ENCODE results near the gene DIAPH3. TPM values are rescaled to one million over a fixed set of nuclear protein-coding genes. Genes with fewer than 3 reads are reported as not detected.

Gene DIAPH3
- total and polyA plus RNA-seq, 2 of the 8 experiments (the other 6 are each of a cell fraction or from before 2014, with no cell fraction given): 8.0 to 30.8 TPM

DNA sequence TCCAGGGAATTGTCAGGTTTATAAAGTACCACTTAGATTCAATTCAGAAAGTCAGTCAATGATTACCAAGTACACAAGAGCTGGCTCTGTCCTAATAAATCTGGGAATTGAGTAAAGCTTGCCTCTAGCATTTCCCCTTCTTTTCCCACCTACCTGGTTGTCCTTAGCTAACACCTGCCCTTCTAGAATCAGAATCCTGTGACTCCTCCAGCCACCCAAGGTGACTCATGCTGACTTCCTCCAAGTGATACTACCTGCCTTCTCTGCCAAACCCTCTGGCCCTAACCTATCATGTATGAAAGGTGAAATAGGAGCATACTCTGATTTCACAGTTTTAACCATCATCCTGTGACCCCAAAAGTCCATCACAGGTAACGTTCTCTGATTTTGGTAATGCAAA, 151.2 kb downstream of the DIAPH3 start:
- no peak overlapping the region for H3K56ac ChIP-seq (replicated peaks; ENCODE audit: insufficient read length, low read depth, low read length)
- no peaks in the 10 kb centered on the region for H3K9me3 ChIP-seq (ENCODE audit: insufficient read depth in 2 of 2, low read depth in 1 of 2, low read length in 1 of 2)
- no peaks in the 10 kb centered on the region for H3K4me1 ChIP-seq (replicated peaks in 1 of 4; ENCODE audit: control insufficient read depth in 3 of 4, insufficient read depth in 4 of 4, low read length in 3 of 4)

More for the DNA sequence above, 151.2 kb downstream of the DIAPH3 start:
- H4K8ac ChIP-seq (ENCODE audit: extremely low read depth, insufficient read depth, low read length): no peak overlapping the region
- H3K4ac ChIP-seq (replicated peaks; ENCODE audit: insufficient read length, low read depth, low read length): no peak overlapping the region
- CTCF ChIA-PET (ENCODE audit: partially characterized antibody): interaction anchor here (0.5 kb wide), 1 partner anchor 332 kb away, joined by 3 read pairs; no protein-coding TSS in a partner anchor
- H3K27me3 ChIP-seq (replicated peaks in 1 of 4; ENCODE audit: control insufficient read depth in 3 of 4, extremely low read depth in 1 of 4, insufficient read depth in 3 of 4, low read length in 3 of 4): no peaks in the 10 kb centered on the region
- H2AK5ac ChIP-seq (ENCODE audit: low read depth, low read length): no peak overlapping the region
- H3K9ac ChIP-seq (replicated peaks in 1 of 4; ENCODE audit: extremely low read depth in 1 of 4, low read depth in 3 of 4, low read length in 3 of 4): no peak overlapping the region
- H3K79me2 ChIP-seq (ENCODE audit: control insufficient read depth in 1 of 2, insufficient read depth in 2 of 2, low read length in 2 of 2): no peaks in the 10 kb centered on the region
- H3K4me2 ChIP-seq (ENCODE audit: insufficient read depth in 1 of 2, low read depth in 2 of 2, low read length in 2 of 2): no peak overlapping the region
- H4K20me1 ChIP-seq (replicated peaks in 1 of 2; ENCODE audit: control insufficient read depth in 1 of 2, insufficient read depth in 2 of 2, low read length in 2 of 2): peaks cover 0 to 2% of the 10 kb centered on the region in 2 experiments
- H2BK5ac ChIP-seq (ENCODE audit: low read depth, low read length): no peak overlapping the region
- no peak overlapping the region for H4K5ac ChIP-seq (ENCODE audit: insufficient read length, low read depth, low read length)
- H4K91ac ChIP-seq (replicated peaks; ENCODE audit: insufficient read length, low read length): no peak overlapping the region
- H2BK15ac ChIP-seq (ENCODE audit: low read length): no peak overlapping the region
- H2BK20ac ChIP-seq (ENCODE audit: low read length): no peak overlapping the region
- H3K14ac ChIP-seq (ENCODE audit: insufficient read length): no peak overlapping the region
- no peak overlapping the region for H3K4me3 ChIP-seq (ENCODE audit: extremely low read depth in 1 of 4, insufficient read depth in 2 of 4, low read depth in 3 of 4, low read length in 4 of 4)
- TF ChIP-seq FOSL1 (IDR thresholded peaks at IDR 0.05; ENCODE audit: insufficient read depth, low read depth, low read length): no peak
- H3K23ac ChIP-seq (ENCODE audit: insufficient read length): no peak overlapping the region
- POLR2A ChIA-PET (ENCODE audit: partially characterized antibody): no interaction called here
- no peaks in the 10 kb centered on the region for H3K79me1 ChIP-seq (ENCODE audit: low read depth, low read length)
- DNase-seq (ENCODE audit: low read depth in 1 of 2, low spot score in 2 of 2) (no peak), FAIRE-seq (no peak)
- no peak overlapping the region for H2AFZ ChIP-seq (ENCODE audit: low read length)
- H2BK12ac ChIP-seq (ENCODE audit: low read depth, low read length): no peak overlapping the region
- no peak overlapping the region for H3K27ac ChIP-seq (ENCODE audit: low read depth, low read length)
- H3K23me2 ChIP-seq (ENCODE audit: low read depth, low read length): no peaks in the 10 kb centered on the region
- WGBS, 2 experiments (ENCODE audit: extremely low coverage in 1 of 2, insufficient coverage in 1 of 2, insufficient read length in 1 of 2, insufficient replicate concordance in 2 of 2, low coverage in 1 of 2, low lambda C conversion rate in 2 of 2, missing lambda C conversion rate in 1 of 2): 100% methylated on average over 1 of the region's 1 CpG; no CpG with 5 or more reads in 1 of the 2 experiments
- H3K18ac ChIP-seq (ENCODE audit: extremely low read depth, low read length): no peak overlapping the region
- H3K36me3 ChIP-seq (ENCODE audit: control insufficient read depth in 2 of 4, insufficient read depth in 4 of 4, low read length in 3 of 4): peaks cover 0 to 3% (median 0%) of the 10 kb centered on the region in 4 experiments; a peak in 1 of 8 replicates
- H2BK120ac ChIP-seq (replicated peaks; ENCODE audit: low read depth, low read length): no peak overlapping the region

Measured in H1 (cell line).